HG03159 (cell line): ENCODE measurements around the gene DMBX1.

Experiments used
- ATAC-seq: cut with Tn5 transposase; IDR thresholded peaks from one replicate; pipeline ENCODE4 v1.9.1; 2021; ENCODE audit warnings: mild to moderate bottlenecking, moderate library complexity; ENCODE audit not compliant: unreplicated experiment

The DMBX1 gene

GRCh38 chr1:46489638-46490405 lies at the start of gene DMBX1:
Gene DMBX1 (plus strand): TSS chr1:46489836. CDS start chr1:46507011, 17,175 bp downstream.
- ATAC-seq = no peak

DNA sequence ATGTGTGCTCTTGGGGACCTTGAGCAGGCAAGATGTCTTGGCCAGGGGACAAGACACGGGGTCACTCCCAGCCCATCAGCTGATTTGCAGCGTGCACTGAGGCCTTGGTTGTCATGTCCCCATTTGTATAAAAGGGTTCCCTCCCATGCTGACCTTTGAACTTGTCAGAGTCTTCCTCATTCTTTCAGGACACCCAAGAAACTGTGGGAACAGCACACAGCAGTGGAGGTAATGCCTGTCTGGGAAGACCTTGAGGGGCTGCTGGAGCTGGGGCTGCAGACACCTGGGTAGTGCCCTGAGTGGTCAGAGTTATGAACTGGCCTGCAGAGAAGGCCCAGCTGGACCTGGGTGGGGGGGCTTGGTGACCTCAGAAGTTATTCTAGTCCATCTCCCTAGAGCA lies 49.2 kb upstream of the DMBX1 start:
- ATAC-seq = no peak

GRCh38 chr1:46442317-46443161 lies 47.1 kb upstream of the DMBX1 start:
- peak; percentile 71 for ATAC-seq

- no peak for ATAC-seq
These were observed 45.2 kb upstream of the DMBX1 start for GRCh38 chr1:46444466-46444865.

DNA sequence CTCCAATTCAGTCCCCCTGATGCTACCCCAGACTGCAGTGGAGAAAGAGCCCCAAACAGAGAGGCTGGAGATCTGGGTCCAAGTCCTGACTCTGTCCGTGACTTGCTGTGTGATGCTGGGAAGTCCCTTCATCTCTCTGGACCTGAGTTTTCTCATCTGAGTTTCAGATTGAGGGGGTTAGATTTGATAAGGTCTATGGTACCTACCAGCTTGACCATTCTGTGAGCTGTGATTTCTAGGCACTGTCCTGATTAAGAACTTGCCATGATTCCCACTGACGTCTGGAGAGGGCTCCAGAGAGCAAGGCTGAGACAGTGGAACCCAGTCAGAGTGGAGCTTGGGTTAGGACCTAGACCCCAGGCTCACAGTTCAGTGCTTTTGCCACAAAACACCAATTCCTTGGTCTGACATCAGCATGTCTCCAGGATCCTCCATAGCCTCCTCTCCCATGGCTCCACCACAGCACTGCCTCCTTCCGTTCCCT lies 43.8 kb upstream of the DMBX1 start:
- no peak for ATAC-seq

DNA sequence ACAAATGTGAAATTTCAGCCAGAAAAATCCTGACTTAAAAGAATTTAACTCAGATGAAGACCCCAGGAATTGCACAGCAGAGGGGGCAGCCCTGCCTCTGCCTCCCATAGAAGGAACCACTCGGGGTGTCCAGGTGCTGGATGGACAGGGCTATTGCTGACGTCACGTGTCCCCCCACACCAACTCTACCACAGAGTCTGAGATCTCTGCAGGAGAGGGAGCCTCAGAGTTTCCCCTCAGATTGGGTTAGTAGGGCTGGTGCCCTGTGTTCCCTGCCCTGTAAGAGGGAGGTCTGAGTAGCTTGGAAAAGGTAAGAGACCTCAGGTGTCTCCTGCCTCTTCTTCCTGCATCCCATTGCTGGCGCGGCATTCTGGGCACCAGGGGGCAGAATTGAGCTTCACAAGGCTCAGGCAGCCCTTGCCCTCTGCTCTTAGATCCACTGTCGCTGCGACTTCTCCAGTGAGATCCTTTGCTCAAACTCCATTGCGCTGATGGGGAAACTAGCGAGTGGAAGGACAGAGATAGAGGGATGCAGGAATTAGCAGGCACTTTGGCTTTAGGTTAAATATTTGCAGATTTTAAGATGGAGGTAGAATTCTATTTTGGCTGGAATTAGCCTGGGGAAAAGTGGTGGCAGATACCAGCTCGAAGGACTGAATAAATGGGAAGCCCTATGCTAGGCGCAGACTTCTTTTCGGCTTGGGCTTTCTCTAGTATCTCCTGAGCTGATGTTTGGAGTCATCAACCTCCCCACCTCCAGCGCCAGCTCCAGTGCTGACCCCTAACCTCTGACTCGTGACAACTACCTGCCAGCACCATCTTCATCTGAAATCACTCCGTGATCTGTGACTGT lies 42.8 kb upstream of the DMBX1 start:
- ATAC-seq = no peak

DNA sequence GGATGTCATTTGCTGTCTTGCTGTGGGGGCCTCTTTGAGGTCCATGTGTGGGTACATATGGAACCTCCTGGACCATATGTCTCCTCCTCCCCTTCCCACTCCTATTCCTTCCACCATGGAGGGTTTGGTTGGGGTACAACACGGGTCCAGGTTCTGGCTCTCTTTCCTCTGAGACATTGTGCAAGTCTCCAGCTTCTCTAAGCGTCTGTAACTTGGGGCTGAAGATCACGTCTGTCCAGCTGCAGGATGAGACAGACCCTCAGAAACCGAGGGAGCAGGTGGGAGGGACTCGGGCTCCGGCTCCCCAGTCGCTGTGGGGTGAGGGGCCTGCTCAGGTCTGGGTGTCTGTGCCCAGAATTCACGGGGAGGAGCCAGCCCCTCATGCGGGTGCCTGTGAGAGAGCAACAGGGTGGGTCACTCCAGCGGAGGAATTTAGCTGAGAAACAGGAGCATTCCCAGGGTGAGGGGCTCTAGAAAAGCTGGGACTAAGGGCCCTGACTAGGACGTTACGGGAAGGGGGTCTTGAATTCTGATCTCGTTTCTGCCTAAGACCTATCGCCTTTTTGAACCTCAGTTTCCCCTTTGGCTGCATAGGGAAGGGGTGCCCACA lies 42.0 kb upstream of the DMBX1 start:
- no peak for ATAC-seq

DNA sequence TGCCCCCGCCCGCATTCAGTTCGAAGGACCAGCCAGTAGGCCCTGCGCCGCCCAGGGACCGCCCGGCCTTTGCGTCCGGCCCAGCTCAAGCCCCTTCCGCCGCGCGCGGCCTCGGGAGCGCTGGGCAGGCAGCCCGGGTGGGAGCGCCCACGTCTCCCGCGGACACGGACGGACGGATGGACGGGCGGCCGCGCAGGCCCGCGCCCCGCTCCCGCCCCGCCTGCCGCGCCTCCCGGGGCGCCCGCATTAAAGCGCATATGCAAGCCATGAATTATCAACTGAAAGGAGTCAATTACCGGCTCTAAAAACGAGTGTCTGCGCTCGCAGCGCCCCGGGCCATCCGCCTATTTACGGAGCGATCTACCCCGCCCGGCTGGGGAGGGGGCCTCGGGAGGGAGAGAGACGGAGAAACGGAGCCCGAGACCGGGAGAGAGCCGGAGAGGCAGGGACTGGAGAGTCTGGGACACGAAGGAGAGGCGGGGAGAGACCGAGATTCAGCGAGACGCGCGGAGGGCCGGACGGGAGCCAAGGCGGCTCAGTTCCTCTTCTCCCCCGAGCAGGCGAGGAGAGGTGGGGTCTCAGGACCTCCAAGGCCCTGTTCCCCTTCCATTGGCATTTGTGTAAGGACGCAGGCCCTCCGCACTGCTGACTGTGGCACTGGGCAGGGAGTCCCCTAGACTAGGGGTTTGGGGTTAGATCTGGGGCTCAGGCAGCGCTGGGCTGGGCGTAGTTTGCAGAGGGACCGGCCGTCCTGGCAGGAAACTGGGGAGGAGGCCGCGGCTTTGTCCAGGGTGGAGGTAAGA lies 41.3 kb upstream of the DMBX1 start:
- ATAC-seq = no peak

GRCh38 chr1:46449223-46450159 lies 40.1 kb upstream of the DMBX1 start:
- ATAC-seq = no peak

- ATAC-seq = no peak
These were observed 39.5 kb upstream of the DMBX1 start for GRCh38 chr1:46450160-46450517.

DNA sequence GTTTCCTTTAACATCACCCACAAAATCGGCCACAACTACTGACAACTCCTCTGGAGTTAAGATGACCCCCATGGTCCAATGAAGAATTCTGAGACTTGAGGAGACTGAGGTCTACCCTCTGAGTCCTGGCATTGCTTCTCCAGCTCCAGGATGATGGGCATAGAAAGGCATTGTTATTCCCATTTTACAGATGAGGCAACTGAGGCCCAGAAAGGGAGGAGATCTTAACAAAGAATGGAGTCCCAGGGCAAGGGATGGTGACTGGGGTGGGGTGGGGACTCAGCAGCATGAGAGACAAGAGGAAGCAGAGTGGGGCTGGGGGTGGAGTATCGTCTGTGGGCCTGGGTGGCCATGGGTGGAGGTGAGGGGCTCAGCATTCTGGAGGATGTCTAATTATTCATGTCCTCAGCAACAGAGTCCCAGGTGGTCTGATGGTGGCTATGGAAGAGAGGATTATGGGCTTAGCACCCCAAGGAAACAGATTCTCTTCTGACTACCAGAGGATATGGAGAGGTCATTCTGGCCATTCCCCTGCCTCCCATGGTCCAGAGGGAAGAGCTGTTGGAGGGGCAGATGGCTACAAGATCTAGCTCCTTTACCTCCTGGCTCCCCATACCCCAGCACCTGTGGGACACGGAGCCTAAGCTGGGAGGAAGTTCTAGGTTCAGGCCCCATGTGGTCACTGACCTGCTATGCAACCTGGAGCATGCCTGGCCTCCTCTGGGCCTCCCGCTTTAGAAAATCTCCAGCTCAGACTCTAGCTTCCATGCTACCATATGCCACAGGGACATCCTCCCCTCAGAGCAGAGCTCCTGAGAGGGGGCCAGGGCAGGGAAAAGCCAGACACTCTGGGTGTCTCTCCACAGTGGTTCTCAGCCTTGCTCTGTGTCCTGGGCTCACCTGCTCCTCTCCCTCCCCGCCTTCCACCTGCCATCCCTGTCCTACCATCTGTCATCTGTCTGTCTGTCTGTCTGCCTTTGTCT lies 37.4 kb upstream of the DMBX1 start:
- no peak for ATAC-seq

DNA sequence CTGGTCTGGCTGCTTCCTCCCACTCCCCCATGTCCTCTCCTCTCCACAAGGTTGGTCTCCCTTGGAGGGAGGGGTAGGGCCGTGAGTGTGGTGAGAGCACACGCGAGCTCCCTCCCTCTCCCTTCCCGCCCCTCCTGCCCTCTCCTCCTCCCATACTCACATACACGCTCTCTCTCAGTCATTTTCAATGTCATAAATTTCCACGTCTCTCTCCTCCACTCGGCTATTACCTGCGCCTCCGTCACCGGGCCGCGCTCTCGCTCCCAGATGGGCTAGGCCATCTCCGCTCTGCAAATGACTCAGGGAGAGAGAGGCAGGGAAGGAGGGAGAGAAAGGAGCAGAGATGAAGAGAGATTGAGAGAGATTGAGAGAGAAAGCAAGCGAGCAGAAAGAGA lies 36.7 kb upstream of the DMBX1 start:
- no peak for ATAC-seq

DNA sequence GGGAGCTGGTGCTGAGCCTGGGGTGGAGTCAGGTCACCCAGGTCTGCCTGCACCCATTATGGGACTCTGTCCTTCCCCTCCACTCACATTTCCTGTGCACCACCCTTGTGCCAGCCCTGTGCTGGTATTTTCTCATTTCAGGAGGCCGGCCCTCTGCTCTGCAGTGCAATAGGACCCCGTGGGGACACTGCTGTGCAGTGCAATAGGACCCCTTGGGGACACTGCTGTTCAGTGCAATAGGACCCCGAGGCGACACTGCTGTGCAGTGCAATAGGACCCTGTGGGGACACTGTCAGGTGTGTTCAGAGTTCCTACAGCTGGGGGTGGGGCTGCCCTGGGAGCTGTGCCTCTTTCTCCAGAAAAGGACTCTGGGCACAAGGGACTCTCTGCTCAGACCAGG lies 36.2 kb upstream of the DMBX1 start:
- ATAC-seq = no peak

DNA sequence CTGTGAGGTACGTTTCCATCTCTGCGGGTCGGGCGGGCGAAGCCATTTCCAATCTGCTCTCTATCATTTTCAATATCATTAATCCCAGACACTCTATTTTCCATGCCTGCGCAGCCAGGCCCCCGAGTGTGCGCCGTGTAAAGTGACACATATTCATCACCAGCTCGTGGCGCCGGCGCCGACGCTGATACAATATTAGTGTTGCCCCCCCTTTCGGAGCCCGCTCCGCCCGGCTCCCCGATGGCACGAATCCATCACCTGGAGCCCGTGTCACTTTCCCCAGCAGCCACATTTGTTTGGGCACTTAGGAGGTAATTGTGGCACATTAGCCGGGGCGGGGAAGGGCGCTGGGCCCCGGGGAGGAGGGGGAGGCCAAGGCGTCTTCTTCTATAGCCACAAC lies 33.7 kb upstream of the DMBX1 start:
- no peak for ATAC-seq

GRCh38 chr1:46456411-46456963 lies 33.1 kb upstream of the DMBX1 start:
- no peak for ATAC-seq

GRCh38 chr1:46457178-46457577 lies 32.5 kb upstream of the DMBX1 start:
- ATAC-seq = no peak

DNA sequence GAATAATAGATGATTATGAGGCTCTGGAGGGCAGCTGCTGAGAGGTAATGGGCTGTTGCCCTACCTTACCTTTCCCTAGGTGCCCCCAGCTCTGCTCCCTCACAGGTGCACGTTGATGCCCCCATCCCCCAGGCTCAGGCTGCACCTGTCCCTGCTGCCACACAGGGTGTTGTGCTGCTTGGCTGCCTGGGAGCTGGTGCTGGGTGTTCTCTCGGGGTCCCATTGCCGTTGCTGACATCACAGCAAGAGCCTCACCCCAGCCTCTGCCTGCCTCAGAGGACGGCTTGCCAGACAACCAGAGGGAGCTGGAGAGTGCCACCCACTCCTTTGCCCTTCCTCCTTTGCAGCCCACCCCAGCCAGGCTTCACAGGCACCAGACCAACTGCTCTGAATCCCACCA lies 31.4 kb upstream of the DMBX1 start:
- no peak for ATAC-seq
